IPS-18c (cell line): ENCODE results near the gene KCNA3.
"Not testable (repeated sequence)": the region's sequence is repeated elsewhere in the genome, so short reads cannot be mapped to it uniquely, and the experiment has no call there.

Experiments
- H3K4me3 ChIP-seq: 2 replicates; pipeline ENCODE4 v1.7.0; 2013; ENCODE audit warnings: low read depth, mild to moderate bottlenecking, low read length, moderate library complexity; ENCODE audit not compliant: insufficient read depth
- H3K9me3 ChIP-seq: one replicate; pipeline ENCODE4 v1.6.1; 2013; ENCODE audit warnings: mild to moderate bottlenecking, low read length, moderate library complexity; ENCODE audit not compliant: control insufficient read depth, insufficient read depth

KCNA3 gene

DNA sequence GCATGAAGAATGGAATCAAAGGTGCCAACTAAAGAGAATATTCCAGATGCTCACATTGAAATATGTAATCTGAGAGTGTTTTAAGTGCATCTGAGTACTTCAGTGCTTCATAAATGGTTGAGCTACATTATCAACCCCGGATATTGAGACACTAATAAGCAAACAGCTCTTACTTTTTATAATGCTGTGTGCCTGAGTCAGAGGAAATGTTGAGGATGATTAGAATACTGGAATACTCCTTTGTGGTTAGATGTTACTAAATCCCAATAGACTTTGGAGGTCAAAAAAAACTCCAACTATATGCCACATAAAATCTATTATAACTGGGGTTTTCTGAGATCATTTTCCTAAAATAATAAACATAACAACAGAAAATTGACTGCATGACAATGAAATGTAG, 12.5 kb upstream of the KCNA3 start:
- no peaks in the 10 kb centered on the region for H3K9me3 ChIP-seq
- no peak overlapping the region for H3K4me3 ChIP-seq

DNA sequence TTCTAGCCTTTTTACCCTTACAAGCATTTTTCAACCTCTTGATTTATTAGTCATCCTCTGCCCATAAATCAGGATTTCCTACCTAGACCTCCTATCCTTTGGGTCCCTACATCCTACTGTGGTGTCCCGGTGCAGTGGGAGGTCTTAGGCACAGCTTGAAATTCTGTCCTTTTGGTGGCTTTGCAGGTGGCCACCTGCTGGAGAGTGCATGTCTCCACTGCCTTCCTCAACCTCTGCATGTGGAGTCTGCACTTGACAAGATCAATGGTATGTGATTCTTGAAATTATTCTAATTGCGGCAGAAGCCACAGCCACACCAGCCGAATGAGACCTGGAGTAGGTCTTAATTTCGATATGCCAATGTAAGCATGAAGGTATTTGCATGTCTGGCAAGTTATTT, 11.4 kb upstream of the KCNA3 start:
- H3K9me3 ChIP-seq = no peaks in the 10 kb centered on the region
- H3K4me3 ChIP-seq = no peak overlapping the region

DNA sequence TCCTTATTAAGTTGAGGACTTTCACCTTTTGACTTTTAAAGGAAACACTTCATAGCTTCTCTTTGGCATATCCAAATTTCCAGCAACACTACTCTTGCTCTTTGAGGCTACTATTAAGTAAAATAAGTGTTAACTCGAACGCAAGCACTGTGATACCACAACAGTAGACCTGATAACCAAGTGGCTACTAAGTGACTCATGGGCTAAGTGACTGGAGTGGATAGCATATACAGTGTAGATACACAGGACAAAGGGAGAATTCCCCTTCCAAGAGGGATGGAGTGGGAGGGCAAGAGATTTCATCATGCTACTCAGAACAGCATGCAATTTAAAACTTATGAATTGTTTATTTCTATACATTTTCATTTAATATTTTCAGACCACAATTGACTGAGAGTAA, 9.8 kb upstream of the KCNA3 start:
- Histone ChIP-seq H3K9me3 (no peaks in the 10 kb centered on the region), H3K4me3 (no peak overlapping the region)

DNA sequence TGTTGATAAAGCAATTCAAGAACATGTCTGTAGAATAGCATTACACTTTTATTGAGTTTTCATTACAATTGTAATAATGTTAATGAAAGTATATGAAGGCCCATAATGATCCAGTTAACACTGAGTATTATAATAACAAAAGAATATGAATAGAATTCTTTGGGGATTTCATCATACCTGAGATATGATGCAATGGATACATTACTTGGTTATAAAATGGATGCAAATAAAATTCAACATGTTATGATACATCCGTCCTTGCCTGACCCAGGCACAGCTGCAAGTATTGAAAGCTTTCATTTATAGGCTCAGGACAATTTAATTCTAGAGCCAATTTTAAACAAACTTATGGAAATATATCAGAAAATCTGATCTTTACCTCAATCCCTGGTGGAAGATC, 8.2 kb upstream of the KCNA3 start:
- H3K4me3 ChIP-seq = no peak overlapping the region
- no peaks in the 10 kb centered on the region for H3K9me3 ChIP-seq

DNA sequence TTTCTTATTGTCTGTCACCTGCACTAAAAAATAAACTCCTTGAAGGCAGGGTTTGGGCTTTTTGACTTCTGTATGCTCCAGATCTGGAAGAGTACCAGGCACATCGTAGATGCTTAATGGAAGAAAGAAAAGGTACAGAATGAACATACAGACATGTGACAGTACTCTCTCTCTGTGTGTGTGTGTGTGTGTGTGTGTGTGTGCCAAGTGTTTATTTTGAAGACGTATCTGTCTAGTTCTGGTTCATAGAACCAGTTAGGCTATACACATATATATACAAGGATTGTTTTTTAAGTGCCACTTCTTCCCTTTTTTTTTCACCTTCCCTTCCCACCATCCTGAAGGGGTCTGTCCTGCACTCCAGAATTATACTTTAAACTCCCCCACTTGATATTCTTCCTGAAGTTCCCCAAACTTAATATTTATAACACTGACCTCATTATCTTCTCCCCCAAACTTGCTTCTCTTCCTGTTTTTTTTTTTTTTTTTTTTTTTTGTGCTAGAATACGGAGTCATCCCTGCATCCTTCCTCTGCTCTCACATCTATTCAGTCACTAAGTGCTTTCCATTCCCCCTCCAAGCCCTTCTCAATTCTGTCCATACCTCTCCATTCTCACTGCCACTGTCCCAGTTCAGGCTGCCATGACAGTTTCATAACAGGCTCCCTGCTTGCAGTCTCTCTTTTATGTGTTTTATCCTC, 5.4 kb upstream of the KCNA3 start:
- H3K9me3 ChIP-seq = peaks cover 2% of the 10 kb centered on the region
- H3K4me3 ChIP-seq = no peak overlapping the region

DNA sequence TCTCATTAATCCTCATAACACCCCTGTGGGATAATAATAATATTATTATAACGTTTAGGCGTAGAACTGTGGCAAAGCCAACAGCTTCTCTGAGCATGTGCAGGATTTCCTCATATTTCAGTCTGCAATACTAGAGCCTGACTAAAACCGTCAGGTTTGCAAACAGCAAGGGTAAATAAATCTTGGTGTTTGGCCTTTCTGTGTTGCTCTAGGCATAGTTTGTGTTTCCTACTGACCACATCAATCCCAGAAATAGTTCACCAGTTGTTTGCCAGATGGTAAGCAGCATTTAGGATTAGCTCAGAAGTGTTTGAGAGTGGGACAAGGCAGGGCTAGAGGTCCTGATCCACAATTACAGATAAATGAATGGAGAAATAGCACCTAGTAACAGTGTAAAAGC, 2.8 kb upstream of the KCNA3 start:
- Histone ChIP-seq H3K9me3 (peaks cover 2% of the 10 kb centered on the region), H3K4me3 (no peak overlapping the region)

DNA sequence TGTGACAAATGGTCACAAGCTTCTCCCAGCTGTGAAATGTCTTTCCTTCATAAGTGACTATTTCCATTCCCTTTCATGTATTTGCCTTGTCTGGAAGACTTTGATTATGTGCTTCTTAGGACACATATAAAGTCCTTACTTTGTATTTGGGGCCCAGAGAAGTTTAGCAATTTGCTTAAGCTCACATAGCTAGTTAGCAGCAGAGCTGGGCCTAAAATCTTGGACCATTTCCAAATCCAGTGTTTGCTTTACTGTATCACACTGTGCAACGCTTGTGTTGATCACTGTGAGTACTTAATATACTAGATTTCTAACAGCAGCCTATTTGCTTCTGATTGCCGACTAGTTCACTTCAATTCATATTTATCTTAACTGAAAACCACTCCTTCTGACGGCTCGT, 2.2 kb upstream of the KCNA3 start:
- peaks cover 2% of the 10 kb centered on the region for H3K9me3 ChIP-seq
- H3K4me3 ChIP-seq = no peak overlapping the region

DNA sequence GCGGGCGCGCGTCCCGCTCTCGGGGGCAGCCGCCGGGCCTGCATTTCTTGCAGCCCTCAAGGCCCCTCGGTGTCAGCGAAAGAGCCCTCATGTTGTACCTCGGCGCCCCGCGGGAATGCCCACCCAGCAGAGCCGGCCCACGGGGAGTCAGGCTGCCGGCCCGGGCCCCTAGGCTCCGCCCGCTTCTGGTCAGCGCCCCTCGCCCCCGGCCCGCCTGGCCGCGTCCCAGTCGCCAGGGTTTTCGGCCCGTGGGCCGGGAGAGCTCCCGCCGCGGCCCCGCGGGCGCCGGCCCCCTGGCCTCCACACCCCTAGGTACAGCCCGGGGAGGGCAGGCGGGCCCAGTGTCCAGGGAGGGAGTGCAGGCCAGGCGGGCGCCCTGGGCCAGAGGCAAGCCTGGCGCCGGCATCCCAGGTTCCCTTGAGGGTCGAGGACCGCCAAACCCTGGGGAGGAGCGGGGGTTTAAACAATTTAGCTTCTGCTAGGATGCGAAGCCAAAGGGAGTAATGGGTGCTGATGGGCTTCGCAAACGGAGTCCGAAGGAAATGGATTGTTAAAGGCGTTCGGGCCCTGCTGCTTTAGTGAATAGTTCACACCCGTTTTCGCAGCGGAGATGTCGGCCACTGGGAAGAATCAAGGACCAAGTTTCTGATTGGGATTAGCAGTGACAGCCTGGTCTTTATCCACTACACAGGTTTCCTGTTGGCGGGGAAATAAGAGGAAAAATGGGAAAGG, 486 bp upstream of the KCNA3 start:
- peaks cover 2% of the 10 kb centered on the region for H3K9me3 ChIP-seq
- peak overlapping the region; percentile 71 for H3K4me3 ChIP-seq

DNA sequence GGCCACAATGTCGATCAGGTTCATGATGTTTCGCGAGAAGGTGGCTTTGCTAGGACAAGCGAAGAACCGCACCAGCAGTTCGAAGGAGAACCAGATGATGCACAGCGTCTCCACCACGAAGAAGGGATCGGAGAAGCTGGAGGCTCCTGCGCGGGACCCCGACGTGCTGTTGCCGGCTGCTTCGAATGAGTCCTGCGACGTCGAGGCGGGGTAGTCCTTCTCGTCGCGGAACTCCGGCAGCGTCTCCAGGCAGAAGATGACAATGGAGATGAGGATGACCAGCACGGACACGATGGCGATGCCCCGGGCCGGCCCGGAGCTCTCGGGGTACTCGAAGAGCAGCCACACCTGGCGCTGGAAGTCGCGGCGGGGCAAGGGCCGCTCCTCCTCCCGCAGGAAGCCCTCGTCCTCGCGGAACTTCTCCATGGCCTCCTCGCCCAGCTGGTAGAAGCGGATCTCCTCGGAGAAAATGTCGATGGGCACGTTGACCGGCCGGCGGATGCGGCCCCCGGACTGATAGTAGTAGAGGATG, 869 bp downstream of the KCNA3 start:
- Histone ChIP-seq H3K9me3 (peaks cover 2% of the 10 kb centered on the region), H3K4me3 (peak overlapping the region; percentile 71; the same call in 1 of the 2 replicates)

DNA sequence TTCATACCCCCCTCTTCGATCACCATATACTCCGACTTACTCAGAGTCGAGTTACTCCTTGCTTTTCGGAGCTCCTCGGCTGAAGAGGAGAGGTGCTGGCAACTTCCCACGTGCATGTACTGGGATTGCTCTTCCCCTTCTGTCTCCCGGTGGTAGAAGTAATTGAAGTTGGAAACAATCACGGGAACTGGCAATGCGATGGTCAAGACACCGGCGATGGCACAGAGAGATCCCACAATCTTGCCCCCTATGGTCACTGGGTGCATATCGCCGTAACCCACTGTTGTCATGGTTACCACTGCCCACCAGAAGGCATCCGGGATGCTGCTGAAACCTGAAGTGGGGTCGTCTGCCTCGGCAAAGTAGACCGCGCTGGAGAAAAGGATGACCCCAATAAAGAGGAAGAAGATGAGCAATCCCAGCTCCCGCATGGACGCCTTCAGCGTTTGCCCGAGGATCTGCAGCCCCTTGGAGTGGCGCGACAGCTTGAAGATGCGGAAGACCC, 1.5 kb downstream of the KCNA3 start:
- H3K9me3 ChIP-seq = peaks cover 2% of the 10 kb centered on the region

DNA sequence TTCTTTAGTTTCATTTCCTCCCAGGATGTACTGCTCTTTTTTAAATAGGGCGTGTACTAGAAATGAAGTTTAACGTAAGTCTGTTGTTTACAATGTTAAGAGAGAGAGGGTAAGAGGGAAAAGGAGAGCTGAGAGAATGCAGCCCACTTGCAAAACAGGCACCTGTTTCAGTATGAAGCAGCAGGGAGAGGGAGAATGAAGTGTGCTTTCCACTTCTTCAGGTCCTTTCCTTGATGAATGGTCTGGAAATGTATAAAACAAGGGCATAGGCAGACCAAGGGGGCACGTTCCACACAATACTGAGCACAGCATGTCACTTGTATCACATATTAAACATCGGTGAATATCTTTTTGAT, 2.0 kb downstream of the KCNA3 start:
- no peak overlapping the region for H3K4me3 ChIP-seq
- H3K9me3 ChIP-seq = peaks cover 2% of the 10 kb centered on the region

More for the DNA sequence above, 1.5 kb downstream of the KCNA3 start:
- H3K4me3 ChIP-seq = no peak overlapping the region

DNA sequence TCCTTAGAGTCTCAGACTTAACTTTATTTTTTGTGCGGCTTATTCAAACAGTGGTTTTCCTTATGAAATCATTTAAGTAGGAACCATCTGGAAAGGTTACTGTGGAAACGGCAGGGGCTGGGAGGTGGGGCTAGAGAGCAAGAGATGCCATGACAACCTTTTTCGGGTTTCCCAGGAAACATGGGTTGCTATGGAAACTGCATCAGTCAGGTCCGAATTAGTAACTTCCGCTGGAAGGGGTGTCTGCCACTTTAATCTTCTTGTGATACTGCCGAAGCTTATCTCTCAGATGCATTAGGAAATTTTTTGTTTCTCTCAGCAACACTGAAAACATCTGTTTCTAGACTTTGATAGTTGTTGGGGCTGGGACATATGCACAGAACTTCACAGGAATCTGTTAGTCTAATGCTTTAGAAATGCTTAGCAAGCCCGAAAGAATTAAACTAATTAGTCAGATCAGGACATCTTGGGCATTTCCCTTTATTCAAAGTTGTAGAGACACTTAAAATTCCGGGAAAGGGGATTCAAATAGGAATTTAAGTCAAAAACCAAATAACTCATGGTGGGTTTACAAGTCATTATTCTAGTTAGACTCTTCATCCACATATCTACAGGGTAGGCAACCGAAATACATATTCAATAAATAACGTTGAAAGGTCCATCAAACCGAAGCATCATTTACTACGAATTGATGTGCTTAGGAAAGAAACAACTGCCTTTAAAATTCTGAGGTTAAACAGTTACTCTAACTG, 2.6 kb downstream of the KCNA3 start:
- Histone ChIP-seq H3K4me3 (no peak overlapping the region), H3K9me3 (peaks cover 2% of the 10 kb centered on the region)

DNA sequence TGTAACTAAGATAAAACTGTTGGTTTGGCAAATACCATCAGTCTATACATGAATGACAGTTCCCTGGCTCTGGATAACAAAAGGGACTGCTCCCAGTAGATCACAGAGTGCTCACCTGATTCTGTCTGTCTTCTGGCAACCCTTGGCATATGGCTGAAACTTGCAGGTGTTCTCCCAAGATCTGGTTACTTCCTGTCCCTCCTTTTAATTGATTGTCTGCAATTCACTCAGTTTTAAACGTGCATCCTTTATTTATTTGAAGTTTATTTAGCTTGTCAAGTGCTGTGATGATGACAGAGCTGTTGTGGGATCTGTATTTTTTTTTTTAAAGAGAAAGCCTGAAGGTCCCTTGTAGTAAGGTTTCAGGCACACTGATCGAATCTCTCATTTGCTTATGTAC, 3.4 kb downstream of the KCNA3 start:
- Histone ChIP-seq H3K4me3 (no peak overlapping the region), H3K9me3 (peaks cover 2% of the 10 kb centered on the region)

DNA sequence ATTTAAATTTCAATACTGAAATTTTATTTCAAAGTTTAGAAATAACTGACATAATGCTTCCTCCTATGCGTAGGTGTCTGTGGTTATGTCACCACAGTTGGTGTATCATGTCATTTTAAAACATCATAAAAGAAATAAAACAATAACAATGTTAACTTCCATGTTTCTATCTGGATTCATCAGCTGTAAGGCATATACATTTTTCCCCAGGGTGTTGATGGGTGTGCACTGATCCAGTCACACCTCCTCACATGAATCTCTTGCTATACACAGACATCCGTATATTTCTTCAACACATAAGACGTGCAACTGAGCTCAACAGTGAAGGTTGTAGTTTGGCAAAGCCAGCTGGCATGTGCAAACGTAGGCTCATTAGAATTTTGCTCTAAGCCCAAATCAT, 6.2 kb downstream of the KCNA3 start:
- no peaks in the 10 kb centered on the region for H3K9me3 ChIP-seq

DNA sequence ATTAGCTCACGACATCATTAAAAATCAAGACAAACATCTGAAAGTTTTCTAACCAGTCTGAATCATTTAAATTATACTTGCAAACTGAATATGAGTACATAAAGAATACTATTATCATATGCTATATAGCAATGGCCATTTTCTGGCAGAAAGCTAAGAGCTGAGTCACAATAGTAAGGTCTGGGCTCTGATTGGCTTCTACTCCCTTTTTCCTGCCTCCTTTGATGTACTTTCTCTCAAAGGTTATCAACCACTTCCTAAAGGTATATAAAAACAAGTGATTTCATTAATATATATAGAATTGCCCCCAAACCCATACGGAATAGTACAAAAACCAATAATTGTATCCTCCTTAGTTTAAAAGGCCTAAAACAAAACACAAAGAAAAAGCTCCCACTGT, 7.0 kb downstream of the KCNA3 start:
- Histone ChIP-seq H3K9me3 (no peaks in the 10 kb centered on the region), H3K4me3 (no peak overlapping the region)

More for the DNA sequence above, 6.2 kb downstream of the KCNA3 start:
- H3K4me3 ChIP-seq = no peak overlapping the region

DNA sequence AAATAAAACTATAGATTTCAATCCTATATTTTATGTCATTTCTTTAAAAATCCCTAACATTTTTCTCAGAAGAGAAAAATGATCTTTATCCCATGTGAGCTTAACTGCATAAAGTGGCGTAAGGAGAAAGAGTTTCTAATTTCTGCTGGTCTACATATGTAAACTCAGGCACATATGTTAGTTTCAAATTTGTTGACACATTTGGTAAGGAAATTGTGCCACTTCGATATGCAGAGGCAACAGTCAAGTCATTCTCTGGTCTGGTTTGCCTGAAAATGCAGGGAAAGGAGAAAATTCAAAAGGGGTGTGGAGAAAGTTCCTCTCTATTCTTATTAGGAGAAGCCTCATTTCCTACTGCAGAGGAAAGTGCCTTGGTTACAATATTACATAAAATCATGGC, 11.5 kb downstream of the KCNA3 start:
- no peaks in the 10 kb centered on the region for H3K9me3 ChIP-seq
- no peak overlapping the region for H3K4me3 ChIP-seq

DNA sequence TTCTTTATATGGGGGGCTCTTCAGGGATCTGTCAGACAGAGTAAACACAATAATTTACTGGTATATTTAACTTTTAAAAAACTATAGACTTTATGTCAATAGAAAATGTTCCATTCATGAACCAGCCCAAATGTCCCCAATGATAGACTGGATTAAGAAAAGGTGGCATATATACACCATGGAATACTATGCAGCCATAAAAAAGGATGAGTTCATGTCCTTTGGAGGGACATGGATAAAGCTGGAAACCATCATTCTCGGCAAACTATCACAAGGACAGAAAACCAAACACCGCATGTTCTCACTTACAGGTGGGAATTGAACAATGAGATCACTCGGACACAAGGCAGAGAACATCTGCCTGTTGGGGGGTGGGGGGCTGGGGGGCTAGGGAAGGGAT, 15.2 kb downstream of the KCNA3 start:
- H3K9me3 ChIP-seq, H3K4me3 ChIP-seq: not testable (repeated sequence)

DNA sequence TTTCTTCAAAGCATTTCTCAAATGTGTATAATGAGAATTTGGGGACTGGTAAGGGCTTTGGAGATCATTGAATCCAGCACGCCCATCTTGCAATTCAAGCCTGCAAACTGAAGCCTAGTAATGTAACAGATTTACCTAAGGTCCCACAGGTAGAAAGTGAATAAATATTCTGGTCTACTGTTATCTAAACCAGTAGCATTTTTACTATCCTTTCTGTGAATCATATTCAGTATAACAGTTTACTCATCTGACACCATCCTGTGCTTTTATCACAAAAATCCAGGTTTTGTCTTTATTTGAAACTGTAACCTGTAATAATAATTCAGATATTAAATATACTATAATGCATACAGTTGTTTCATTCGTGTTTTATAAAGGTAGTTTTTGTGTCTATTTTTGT, 17.4 kb downstream of the KCNA3 start:
- Histone ChIP-seq H3K4me3 (no peak overlapping the region), H3K9me3 (no peaks in the 10 kb centered on the region)
